Suprapubic skin (tissue), 4 donors: ENCODE measurements around the gene PPP2R2C.

ENCODE experiments used
- CTCF ChIP-seq, 2 donors: fragments of 200-600 bp in 1 of 2; fragments of 450-650 bp in 1 of 2; sonication (generic) in 1 of 2; IDR thresholded peaks; one replicate each; pipeline ENCODE4 v1.5.1; 2016 to 2019; ENCODE audit warnings: antibody characterized with exemption in 2 of 2, mild to moderate bottlenecking in 1 of 2, moderate library complexity in 1 of 2
- EP300 ChIP-seq: sonication (generic); formaldehyde crosslinking; IDR thresholded peaks from one replicate; pipeline ENCODE4 v1.6.1; 2017; ENCODE audit warnings: antibody characterized with exemption
- POLR2A ChIP-seq, 2 donors: fragments of 450-650 bp; IDR thresholded peaks; one replicate each; pipeline ENCODE4 v1.6.1; 2017; ENCODE audit warnings: antibody characterized with exemption in 2 of 2, mild to moderate bottlenecking in 2 of 2, moderate library complexity in 2 of 2
- POLR2AphosphoS5 ChIP-seq, 3 donors: sonication (generic); formaldehyde crosslinking; IDR thresholded peaks; one replicate each; pipeline ENCODE4 v1.6.1; 2017; ENCODE audit warnings: antibody characterized with exemption in 3 of 3

GRCh38 chr4:6338175-6338950 lies 134.1 kb downstream of the PPP2R2C start:
- no peak for TF ChIP-seq POLR2A (IDR thresholded peaks at IDR 0.05)
- TF ChIP-seq CTCF (IDR thresholded peaks at IDR 0.05): no peak
- TF ChIP-seq POLR2AphosphoS5 (IDR thresholded peaks at IDR 0.05): no peak
- TF ChIP-seq EP300: no peak
